Upper lobe of left lung (tissue), 4 donors: ENCODE data around the gene GABBR1.

Source experiments
- CTCF ChIP-seq, 6 experiments: fragments of 450-650 bp in 4 of 6; fragments of 200-600 bp in 2 of 6; sonication (generic) in 2 of 6; IDR thresholded peaks; one replicate each; pipeline ENCODE4 v1.5.1; 2016 to 2019; ENCODE audit warnings: antibody characterized with exemption in 6 of 6
- EP300 ChIP-seq, 4 donors: sonication (generic); formaldehyde crosslinking; IDR thresholded peaks; one replicate each; pipeline ENCODE4 v1.5.1; 2017; ENCODE audit warnings: antibody characterized with exemption in 4 of 4, control low read depth in 2 of 4
- POLR2A ChIP-seq, 4 donors: fragments of 450-650 bp; IDR thresholded peaks; one replicate each; pipeline ENCODE4 v1.5.1; 2016 to 2017; ENCODE audit warnings: antibody characterized with exemption in 4 of 4, mild to moderate bottlenecking in 2 of 4
- POLR2AphosphoS5 ChIP-seq, 2 donors: sonication (generic); formaldehyde crosslinking; IDR thresholded peaks; one replicate each; pipeline ENCODE4 v1.5.1; 2017; ENCODE audit warnings: antibody characterized with exemption in 2 of 2

DNA sequence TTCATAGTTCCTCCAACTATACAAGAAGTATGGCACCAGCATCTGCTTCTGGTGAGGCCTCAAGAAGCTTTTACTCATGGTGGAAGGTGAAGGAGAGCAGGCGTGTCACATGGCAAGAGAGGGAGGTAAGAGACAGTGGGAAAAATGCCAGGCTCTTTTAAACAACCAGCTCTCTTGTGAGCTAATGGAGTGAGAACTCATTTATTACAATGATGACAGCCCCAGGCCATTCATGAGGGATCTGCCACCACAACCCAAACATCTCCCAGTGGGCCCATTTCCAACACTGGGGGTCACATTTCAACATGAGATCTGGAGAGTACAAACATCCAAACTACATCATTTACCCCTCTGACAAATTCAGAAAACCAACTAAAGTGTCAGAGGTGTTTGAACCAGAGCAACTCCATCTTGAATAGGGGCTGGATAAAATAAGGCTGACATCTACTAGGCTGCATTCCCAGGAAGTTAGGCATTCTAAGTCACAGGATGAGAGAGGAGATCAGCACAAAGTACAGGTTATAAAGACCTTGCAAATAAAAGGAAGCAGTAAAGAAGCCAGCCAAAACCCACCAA, 71.3 kb downstream of the GABBR1 start:
- no peak for TF ChIP-seq CTCF (IDR thresholded peaks at IDR 0.05)
- TF ChIP-seq POLR2A (IDR thresholded peaks at IDR 0.05) = no peak
- no peak for TF ChIP-seq EP300 (IDR thresholded peaks at IDR 0.05)
- TF ChIP-seq POLR2AphosphoS5 (IDR thresholded peaks at IDR 0.05) = no peak
